Measurements from ENCODE around the gene PRKG1.

GRCh38 chr10:51783941-51784340 lies 709.7 kb downstream of the PRKG1 start:
- no peak for TF ChIP-seq CTCF (IDR thresholded peaks at IDR 0.05; ENCODE audit: insufficient read depth, low read length)
- no peak for TF ChIP-seq GABPA (IDR thresholded peaks at IDR 0.05; ENCODE audit: low read depth)
- no peak for TF ChIP-seq POLR2AphosphoS5 (IDR thresholded peaks at IDR 0.05; ENCODE audit: low read depth)
- no peak for TF ChIP-seq REST (IDR thresholded peaks at IDR 0.05; ENCODE audit: insufficient replicate concordance, low read depth)

Measured in HL-60 (cell line).